Activated CD4-positive, alpha-beta T cell treated with anti-CD3 and anti-CD28 coated beads, Interleukin-2, amount 10 ng/mL, durations not matched to agents 24 days and 14 days (primary cell): ENCODE results near the gene GMPPB. TPM values are rescaled to one million over a fixed set of nuclear protein-coding genes. Genes with fewer than 3 reads are reported as not detected.
"Not testable (repeated sequence)": the region's sequence is repeated elsewhere in the genome, so short reads cannot be mapped to it uniquely, and the experiment has no call there.

ENCODE experiments used
- DNase-seq: peaks from one replicate; pipeline ENCODE4 v3.0.0; 2022
- H3K27ac Mint-ChIP-seq: one replicate; pipeline ENCODE4 v1.8.0; 2022; ENCODE audit warnings: mild to moderate bottlenecking, mixed read lengths
- H3K27me3 Mint-ChIP-seq: one replicate; pipeline ENCODE4 v1.8.0; 2022; ENCODE audit warnings: mixed read lengths
- H3K36me3 Mint-ChIP-seq: one replicate; pipeline ENCODE4 v1.8.0; 2022; ENCODE audit warnings: low read depth, mild to moderate bottlenecking, mixed read lengths
- H3K4me1 Mint-ChIP-seq: one replicate; pipeline ENCODE4 v1.8.0; 2021; ENCODE audit warnings: mixed read lengths
- H3K4me3 Mint-ChIP-seq: one replicate; pipeline ENCODE4 v1.8.0; 2022; ENCODE audit warnings: mild to moderate bottlenecking, moderate library complexity, mixed read lengths
- H3K9me3 Mint-ChIP-seq: one replicate; pipeline ENCODE4 v1.8.0; 2021; ENCODE audit warnings: mixed read lengths
- intact Hi-C: fragments of 100-400 bp; cut with micrococcal nuclease; formaldehyde crosslinking; loops from one replicate; pipeline ENCODE4 v1.15.1; 2023
- total RNA-seq: library from RNA; stranded (reverse); gene quantifications from 2 replicates; pipeline ENCODE4 v1.2.3, GENCODE V29; 2022

GMPPB gene
- total RNA-seq, 1 donor from 2014 or later: 45.8 TPM

- intact Hi-C loops, H3K9me3 Mint-ChIP-seq, H3K36me3 Mint-ChIP-seq, H3K27ac Mint-ChIP-seq, H3K27me3 Mint-ChIP-seq: not testable (repeated sequence)
- peaks cover 16% of the 10 kb centered on the region for H3K4me1 Mint-ChIP-seq
- DNase-seq: peak; percentile 67
- peak overlapping the region; percentile 55 for H3K4me3 Mint-ChIP-seq
Observed at GRCh38 chr3:49686346-49686745, 37.4 kb downstream of the GMPPB start.

GRCh38 chr3:49685846-49686245 is 37.9 kb downstream of the GMPPB start:
- H3K9me3 Mint-ChIP-seq, DNase-seq, intact Hi-C loops, H3K27ac Mint-ChIP-seq, H3K4me3 Mint-ChIP-seq, H3K27me3 Mint-ChIP-seq: not testable (repeated sequence)
- H3K4me1 Mint-ChIP-seq: peaks cover 13% of the 10 kb centered on the region
- peaks cover 10% of the 10 kb centered on the region for H3K36me3 Mint-ChIP-seq

GRCh38 chr3:49685103-49685502 is 38.6 kb downstream of the GMPPB start:
- H3K9me3 Mint-ChIP-seq, H3K27ac Mint-ChIP-seq, H3K27me3 Mint-ChIP-seq, H3K4me1 Mint-ChIP-seq, intact Hi-C loops, DNase-seq, H3K4me3 Mint-ChIP-seq: not testable (repeated sequence)
- H3K36me3 Mint-ChIP-seq: peaks cover 15% of the 10 kb centered on the region

- intact Hi-C loops, H3K4me3 Mint-ChIP-seq, H3K27me3 Mint-ChIP-seq, DNase-seq, H3K9me3 Mint-ChIP-seq, H3K27ac Mint-ChIP-seq, H3K4me1 Mint-ChIP-seq: not testable (repeated sequence)
- H3K36me3 Mint-ChIP-seq: peaks cover 19% of the 10 kb centered on the region
Observed at GRCh38 chr3:49684453-49684852, 39.3 kb downstream of the GMPPB start.

GRCh38 chr3:49683162-49683561 is 40.6 kb downstream of the GMPPB start:
- intact Hi-C loops: no loop called here
- Mint-ChIP-seq H3K4me1 (peaks cover 4% of the 10 kb centered on the region), H3K27ac (no peak overlapping the region)

GRCh38 chr3:49681543-49681942 is 42.2 kb downstream of the GMPPB start:
- H3K36me3 Mint-ChIP-seq: peaks cover 30% of the 10 kb centered on the region
- H3K27me3 Mint-ChIP-seq: peaks cover 1% of the 10 kb centered on the region
- no peak overlapping the region for H3K4me3 Mint-ChIP-seq
- intact Hi-C loops: no loop called here
- H3K27ac Mint-ChIP-seq: no peak overlapping the region
- no peak for DNase-seq
- H3K4me1 Mint-ChIP-seq: peaks cover 6% of the 10 kb centered on the region
- H3K9me3 Mint-ChIP-seq: no peaks in the 10 kb centered on the region

More at GRCh38 chr3:49683162-49683561, 40.6 kb downstream of the GMPPB start:
- no peak for DNase-seq
- Mint-ChIP-seq H3K4me3 (no peak overlapping the region), H3K9me3 (no peaks in the 10 kb centered on the region), H3K36me3 (peaks cover 22% of the 10 kb centered on the region), H3K27me3 (peaks cover 4% of the 10 kb centered on the region)

- Mint-ChIP-seq H3K36me3 (peaks cover 31% of the 10 kb centered on the region), H3K27ac (no peak overlapping the region), H3K27me3 (no peaks in the 10 kb centered on the region), H3K9me3 (no peaks in the 10 kb centered on the region), H3K4me1 (peaks cover 6% of the 10 kb centered on the region), H3K4me3 (no peak overlapping the region)
- no peak for DNase-seq
- intact Hi-C loops: no loop called here
Observed at GRCh38 chr3:49681232-49681522, 42.6 kb downstream of the GMPPB start.

- no peak for DNase-seq
- H3K4me3 Mint-ChIP-seq: no peak overlapping the region
- peaks cover 6% of the 10 kb centered on the region for H3K4me1 Mint-ChIP-seq
- H3K36me3 Mint-ChIP-seq: peaks cover 32% of the 10 kb centered on the region
- H3K9me3 Mint-ChIP-seq: no peaks in the 10 kb centered on the region
- intact Hi-C loops: no loop called here
- H3K27me3 Mint-ChIP-seq: no peaks in the 10 kb centered on the region
- no peak overlapping the region for H3K27ac Mint-ChIP-seq
Observed at GRCh38 chr3:49680493-49681231, 43.1 kb downstream of the GMPPB start.

- H3K4me3 Mint-ChIP-seq: no peak overlapping the region
- peaks cover 23% of the 10 kb centered on the region for H3K4me1 Mint-ChIP-seq
- DNase-seq: no peak
- no peaks in the 10 kb centered on the region for H3K9me3 Mint-ChIP-seq
- H3K27me3 Mint-ChIP-seq: no peaks in the 10 kb centered on the region
- no peak overlapping the region for H3K27ac Mint-ChIP-seq
- intact Hi-C loops: loop anchor here (2.0 to 10.0 kb wide), 2 partner anchors 205 to 619 kb away; partner anchors contain the start of genes DAG1, HYAL3, IFRD2 and NAA80
- H3K36me3 Mint-ChIP-seq: peaks cover 22% of the 10 kb centered on the region
Observed at GRCh38 chr3:49675912-49676311, 47.8 kb downstream of the GMPPB start.

- Mint-ChIP-seq H3K27ac (peak overlapping the region; percentile 99), H3K4me3 (peak overlapping the region; percentile 97), H3K36me3 (peaks cover 13% of the 10 kb centered on the region), H3K4me1 (peaks cover 19% of the 10 kb centered on the region), H3K9me3 (no peaks in the 10 kb centered on the region), H3K27me3 (no peaks in the 10 kb centered on the region)
- DNase-seq: no peak
- intact Hi-C loops: loop anchor here (1.0 to 10.0 kb wide), 5 partner anchors 15 to 620 kb away; partner anchors contain the start of genes DAG1, HYAL3, IFRD2 and IP6K1
Observed at GRCh38 chr3:49674497-49674983, 49.2 kb downstream of the GMPPB start.

GRCh38 chr3:49673715-49674496 is 49.8 kb downstream of the GMPPB start, which contains the start of gene APEH:
TSS of gene APEH (plus strand) at chr3:49674351. CDS start at chr3:49674402, 51 bp downstream.
- peaks cover 13% of the 10 kb centered on the region for H3K36me3 Mint-ChIP-seq
- H3K9me3 Mint-ChIP-seq: no peaks in the 10 kb centered on the region
- peak within 1 kb of the TSS; percentile 97 for H3K4me3 Mint-ChIP-seq
- peak within 1 kb of the TSS; percentile 99 for H3K27ac Mint-ChIP-seq
- no peaks in the 10 kb centered on the region for H3K27me3 Mint-ChIP-seq
- peak; percentile 99 for DNase-seq
- intact Hi-C loops: loop anchor here (1.0 to 10.0 kb wide), 5 partner anchors 15 to 621 kb away; partner anchors contain the start of genes DAG1, HYAL3, IFRD2 and IP6K1
- H3K4me1 Mint-ChIP-seq: peaks cover 19% of the 10 kb centered on the region

GRCh38 chr3:49673121-49673714 is 50.5 kb downstream of the GMPPB start:
- Mint-ChIP-seq H3K27ac (peak overlapping the region; percentile 99), H3K9me3 (no peaks in the 10 kb centered on the region), H3K36me3 (peaks cover 11% of the 10 kb centered on the region), H3K4me1 (peaks cover 19% of the 10 kb centered on the region), H3K27me3 (no peaks in the 10 kb centered on the region), H3K4me3 (peak overlapping the region; percentile 97)
- intact Hi-C loops: loop anchor here (5.0 to 10.0 kb wide), 2 partner anchors 114 to 622 kb away; partner anchors contain the start of genes HYAL3, IFRD2, IP6K1 and NAA80
- no peak for DNase-seq
